ENCODE measurements around the gene CRYM.

The CRYM gene

DNA sequence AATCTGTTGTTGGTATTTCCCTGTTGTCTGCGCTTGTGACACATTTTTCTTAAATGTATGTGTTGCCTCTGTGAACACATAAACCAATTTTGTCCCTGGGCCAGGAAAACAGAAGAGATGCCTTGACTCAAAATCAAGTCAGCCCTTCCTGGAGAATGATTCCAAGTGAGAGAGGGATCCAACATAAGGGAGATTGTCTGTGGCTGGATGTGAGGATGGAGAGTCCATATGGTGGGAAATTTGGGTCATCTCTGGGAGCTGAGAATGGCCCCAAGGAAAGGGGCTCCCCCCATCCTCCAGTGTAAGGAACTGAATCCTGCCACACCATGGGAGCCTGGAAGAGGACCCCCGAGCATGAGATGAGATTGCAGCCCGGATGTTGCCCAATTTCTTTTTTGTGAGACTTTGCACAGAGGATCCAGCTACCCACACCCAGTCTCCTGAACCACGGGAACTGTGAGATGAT, 13.5 kb downstream of the CRYM start:
- TF ChIP-seq, protein P1, sequence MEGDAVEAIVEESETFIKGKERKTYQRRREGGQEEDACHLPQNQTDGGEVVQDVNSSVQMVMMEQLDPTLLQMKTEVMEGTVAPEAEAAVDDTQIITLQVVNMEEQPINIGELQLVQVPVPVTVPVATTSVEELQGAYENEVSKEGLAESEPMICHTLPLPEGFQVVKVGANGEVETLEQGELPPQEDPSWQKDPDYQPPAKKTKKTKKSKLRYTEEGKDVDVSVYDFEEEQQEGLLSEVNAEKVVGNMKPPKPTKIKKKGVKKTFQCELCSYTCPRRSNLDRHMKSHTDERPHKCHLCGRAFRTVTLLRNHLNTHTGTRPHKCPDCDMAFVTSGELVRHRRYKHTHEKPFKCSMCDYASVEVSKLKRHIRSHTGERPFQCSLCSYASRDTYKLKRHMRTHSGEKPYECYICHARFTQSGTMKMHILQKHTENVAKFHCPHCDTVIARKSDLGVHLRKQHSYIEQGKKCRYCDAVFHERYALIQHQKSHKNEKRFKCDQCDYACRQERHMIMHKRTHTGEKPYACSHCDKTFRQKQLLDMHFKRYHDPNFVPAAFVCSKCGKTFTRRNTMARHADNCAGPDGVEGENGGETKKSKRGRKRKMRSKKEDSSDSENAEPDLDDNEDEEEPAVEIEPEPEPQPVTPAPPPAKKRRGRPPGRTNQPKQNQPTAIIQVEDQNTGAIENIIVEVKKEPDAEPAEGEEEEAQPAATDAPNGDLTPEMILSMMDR (IDR thresholded peaks at IDR 0.05; ENCODE audit: low read depth, low read length, missing control alignments): no peak
- DNase-seq (ENCODE audit: low read depth): no peak
- no peak overlapping the region for H3K4me3 ChIP-seq (ENCODE audit: low read depth, low read length)

DNA sequence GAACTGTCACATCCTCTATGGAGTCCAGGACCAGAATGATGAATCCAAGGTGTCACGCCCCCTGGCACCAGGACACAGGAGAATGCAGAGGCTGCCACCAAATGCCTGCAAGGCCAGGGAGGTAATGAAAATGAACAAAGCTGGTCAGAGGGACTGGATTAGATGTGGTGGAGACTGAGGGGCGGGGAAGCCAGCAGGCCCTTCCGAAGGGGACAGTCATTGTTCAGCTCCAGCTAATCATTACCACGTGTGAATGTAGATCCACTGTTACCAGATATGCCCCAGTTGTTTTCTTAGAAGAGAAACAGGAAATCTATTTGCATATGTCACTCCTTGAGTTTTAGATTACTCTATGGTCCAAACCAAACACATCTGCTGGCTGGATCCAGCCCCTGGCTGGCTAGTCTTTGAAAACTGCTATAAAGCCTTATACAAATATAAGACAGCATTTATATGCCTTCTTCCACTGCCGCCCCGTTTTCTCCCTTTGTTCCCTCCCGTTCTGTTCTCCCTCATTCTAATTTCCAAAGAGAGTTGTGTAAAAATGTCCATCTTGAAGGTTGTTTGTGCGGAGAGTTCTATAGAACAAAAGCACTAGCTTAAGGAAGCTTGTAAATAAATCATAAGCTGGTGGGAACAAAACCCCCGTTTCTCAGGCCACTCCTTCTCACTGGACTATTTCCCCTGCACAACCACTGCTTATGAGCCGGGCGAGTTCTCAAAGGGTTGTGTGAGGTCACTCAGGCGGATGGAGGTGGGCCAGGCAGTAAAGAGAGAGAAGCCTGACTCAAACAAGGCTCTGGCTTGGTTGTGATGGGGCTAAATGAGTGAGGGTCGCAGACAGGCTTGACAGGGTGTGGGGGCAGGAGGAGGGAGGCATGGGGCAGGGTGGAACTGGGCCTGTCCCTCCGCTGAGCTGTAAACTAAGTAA, 14.2 kb downstream of the CRYM start:
- TF ChIP-seq, protein P1 (IDR thresholded peaks at IDR 0.05; ENCODE audit: low read depth, low read length, missing control alignments): no peak
- DNase-seq (ENCODE audit: low read depth): no peak
- H3K4me3 ChIP-seq (ENCODE audit: low read depth, low read length): no peak overlapping the region

DNA sequence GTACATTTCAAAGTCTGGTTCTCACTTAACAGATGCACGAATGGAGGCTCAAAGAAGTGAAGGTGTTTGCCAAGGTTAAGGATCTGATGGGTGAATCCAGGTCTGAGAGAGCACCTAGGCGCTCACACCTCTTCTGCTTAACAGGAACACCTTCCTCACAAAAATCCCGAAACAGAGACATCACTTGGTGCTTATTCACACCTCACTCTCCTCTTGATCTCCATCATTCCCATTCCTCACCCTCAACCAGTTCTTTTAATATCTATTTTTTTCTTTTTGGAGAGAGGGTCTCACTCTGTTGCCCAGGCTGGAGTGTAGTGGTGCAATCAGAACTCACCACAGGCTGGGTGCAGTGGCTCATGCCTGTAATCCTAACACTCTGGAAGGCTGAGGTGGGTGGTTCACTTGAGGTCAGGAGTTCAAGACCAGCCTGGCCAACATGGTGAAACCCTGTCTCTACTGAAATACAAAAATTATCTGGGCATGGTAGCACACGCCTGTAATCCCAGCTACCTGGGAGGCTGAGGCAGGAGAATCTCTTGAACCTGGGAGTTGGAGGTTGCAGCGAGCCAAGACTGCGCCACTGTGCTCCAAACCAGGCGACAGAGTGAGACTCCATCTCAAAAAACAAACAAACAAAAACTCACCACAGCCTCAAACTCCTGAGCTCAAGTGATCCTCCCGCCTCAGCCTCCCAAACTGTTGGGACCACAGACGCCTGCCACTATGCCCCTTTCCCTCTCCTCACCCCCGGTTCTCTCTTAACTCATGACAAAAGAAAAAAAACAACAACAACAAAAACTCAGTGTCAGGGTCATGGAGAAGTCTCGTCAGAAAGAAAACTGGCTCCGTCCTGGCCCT, 15.1 kb downstream of the CRYM start:
- DNase-seq (ENCODE audit: low read depth): no peak
- TF ChIP-seq, protein P1 (IDR thresholded peaks at IDR 0.05; ENCODE audit: low read depth, low read length, missing control alignments): no peak
- H3K4me3 ChIP-seq (ENCODE audit: low read depth, low read length): no peak overlapping the region

DNA sequence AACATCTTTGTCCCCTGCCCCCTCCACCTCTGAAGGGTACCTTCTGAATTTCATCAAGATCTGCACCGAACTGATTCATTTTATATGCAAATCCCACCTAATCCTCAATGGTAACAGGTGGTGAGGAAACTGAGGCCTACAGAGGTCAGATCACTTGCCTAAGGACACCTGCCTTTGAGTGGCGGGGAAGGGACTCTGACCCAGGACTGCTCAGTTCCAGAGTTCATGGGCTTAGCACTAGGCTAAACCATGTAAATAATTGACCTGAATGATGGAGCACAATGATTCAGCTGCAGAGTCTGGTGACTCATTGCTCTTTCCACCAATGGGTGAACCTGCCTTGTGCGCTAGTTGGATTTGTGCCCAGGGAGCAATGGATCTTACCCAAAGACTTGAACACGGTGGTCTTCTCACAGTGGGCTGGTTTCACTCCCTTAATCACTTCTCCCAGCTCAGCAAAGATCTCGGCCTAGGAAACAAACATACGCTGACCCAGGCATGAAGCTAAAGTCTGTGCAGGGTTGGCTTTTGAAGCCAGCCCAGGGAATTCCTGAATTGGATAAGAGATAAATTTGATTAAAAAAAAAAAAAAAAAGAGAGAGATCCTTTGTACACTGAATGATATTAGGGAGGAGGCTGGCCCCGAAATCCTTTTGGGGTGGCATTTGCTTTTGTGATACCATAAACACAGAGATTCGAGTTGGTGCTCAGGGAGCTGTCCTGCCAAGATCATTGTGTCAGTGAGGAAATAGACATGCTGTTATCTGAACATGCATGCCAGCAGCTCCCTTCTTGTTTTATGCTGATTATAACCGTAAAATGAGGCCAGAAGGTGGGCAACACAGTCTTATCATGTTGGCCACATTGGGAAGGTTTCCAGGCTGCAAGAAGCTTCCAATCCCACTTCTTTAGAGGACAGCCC, 17.0 kb downstream of the CRYM start:
- TF ChIP-seq, protein P1 (IDR thresholded peaks at IDR 0.05; ENCODE audit: low read depth, low read length, missing control alignments): no peak
- no peak for DNase-seq (ENCODE audit: low read depth)

DNA sequence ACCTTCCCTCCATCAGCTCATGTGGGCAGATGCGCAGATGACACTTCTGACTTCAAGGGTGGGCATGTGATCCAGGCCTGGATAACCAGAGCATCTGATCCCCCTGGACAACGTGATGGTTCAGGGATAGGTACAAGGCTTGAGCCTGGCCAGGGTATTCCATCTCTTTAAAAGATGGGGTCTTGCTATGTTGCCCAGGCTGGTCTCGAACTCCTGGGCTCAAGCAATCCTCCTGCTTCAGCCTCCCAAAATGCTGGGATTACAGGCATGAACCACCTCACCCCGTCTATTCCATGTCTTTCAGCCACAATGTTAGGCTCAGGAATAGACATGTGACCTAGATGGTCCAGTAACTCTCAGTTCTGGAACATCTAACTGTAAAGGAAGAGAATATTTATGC, 20.8 kb downstream of the CRYM start:
- TF ChIP-seq, protein P1 (IDR thresholded peaks at IDR 0.05; ENCODE audit: low read depth, low read length, missing control alignments): no peak
- DNase-seq (ENCODE audit: low read depth): no peak
- no peak overlapping the region for H3K4me3 ChIP-seq (ENCODE audit: low read depth, low read length)

More for the DNA sequence above, 17.0 kb downstream of the CRYM start:
- H3K4me3 ChIP-seq (ENCODE audit: low read depth, low read length): no peak overlapping the region

DNA sequence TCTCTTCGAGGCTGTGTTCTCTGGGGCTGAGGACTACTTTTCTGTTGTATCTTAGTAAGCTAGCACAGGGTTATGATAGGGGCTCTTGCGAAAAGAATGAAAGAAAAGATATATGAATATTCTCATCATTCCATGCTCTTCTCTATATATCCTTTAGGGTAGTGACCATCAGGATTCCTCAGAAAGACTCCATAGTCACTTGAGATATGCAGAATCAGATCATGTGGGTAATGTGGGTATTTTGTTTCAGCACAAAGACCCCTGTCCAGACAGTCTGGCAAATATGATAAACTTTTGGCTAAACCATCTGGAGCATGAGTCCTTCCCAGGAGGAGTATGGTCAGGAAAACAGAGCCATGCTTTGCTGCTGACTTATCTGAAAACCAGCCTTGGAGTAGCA, 21.5 kb downstream of the CRYM start:
- H3K4me3 ChIP-seq (ENCODE audit: low read depth, low read length): no peak overlapping the region
- TF ChIP-seq, protein P1 (IDR thresholded peaks at IDR 0.05; ENCODE audit: low read depth, low read length, missing control alignments): no peak
- DNase-seq (ENCODE audit: low read depth): no peak

Data from GM12864 (cell line).